ENCODE measurements around the gene PPP1R14C.

PPP1R14C gene

DNA sequence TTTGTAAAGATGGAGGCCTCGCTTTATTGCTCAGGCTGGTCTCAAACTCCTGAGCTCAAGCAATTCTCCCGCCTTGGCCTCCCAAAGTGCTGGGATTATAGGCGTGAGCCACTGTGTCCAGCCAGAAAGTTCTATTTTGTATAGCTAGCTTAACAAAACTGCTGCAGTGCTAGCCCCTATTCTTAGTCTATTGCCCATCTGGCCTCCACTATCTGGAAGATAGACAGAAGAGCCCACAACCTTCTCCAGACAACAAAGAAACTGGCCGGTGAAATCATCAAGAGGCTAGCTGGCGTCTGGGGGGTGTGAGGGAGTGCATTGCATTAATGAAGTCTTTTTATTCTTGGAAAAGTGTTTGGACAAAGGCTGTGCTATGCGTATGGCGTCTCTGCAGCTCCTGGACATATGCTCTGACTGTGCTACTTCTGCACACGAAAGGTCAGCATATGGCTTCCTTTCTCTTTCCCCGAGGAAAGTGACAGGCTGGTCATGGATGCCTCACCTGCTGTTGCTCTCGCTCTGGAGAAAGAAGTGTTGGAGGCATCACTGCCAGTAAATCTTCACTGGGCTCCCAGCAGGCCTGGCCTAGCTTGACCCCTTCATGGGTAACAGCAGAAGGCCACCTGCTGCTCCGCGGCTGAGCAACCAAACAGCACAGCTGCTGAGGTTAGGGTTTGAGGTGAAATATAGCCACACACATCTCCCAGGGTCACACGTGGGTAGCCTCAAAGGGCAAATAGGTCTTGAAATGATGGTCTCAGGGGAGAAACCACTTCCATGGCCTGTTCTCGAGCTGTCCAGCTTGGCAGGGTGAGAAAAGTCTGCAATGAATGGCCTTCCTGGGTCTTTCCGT is 130.8 kb downstream of the PPP1R14C start:
- DNase-seq = no peak

DNA sequence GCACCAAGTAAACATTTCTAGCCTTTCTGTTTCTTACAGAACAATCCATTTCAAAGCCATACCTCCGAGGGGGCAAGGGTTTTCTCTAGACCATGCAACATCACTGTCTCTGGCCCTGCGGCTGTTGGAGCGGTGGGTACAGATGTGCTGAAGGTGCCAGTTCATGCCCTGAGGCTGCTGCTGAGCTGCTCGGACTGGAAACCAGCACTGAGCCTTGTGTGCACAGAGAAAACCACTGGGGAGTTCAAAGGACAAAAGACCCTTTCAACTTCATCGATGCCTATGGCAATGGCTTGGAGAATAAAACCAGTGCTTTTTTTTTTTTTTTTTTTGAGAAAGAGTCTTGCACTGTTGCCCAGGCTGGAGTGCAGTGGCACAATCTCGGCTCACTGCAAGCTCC is 132.6 kb downstream of the PPP1R14C start:
- no peak for DNase-seq

- DNase-seq = no peak
These were observed 133.5 kb downstream of the PPP1R14C start for GRCh38 chr6:150276168-150276936.

DNA sequence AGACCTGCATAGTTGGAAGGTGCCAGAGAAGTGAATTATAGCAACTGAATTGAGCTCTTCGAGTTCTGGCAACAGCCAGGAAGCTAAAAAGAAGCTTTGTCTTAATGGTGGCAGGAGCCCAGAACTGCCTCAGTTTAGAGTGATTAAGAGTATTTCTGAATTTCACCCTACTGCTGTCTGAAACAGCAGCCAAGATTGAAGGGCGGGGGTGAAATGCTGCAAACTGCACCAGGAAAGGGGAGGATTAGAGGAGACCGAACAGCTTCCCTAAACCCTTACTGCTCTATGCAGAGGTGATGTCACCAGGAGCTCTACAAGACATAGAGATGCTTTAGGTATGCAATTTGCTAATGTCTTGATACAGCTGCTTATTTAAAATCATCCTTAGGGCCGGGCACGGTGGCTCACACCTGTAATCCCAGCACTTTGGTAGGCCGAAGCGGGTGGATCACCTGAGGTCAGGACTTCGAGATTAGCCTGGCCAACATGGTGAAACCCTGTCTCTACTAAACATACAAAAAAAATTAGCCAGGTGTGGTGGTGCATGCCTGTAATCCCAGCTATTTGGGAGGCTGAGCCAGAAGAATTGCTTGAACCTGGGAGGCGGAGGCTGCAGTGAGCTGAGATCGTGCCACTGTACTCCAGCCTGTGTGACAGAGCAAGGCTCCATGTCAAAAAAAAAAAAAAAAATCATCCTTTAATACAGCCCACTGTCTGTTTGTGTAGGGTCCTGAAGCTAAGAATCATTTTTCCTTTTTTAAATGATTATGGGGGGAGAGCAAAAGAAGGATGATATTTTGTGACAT is 134.3 kb downstream of the PPP1R14C start:
- DNase-seq = no peak

GRCh38 chr6:150279533-150279932 is 136.7 kb downstream of the PPP1R14C start:
- DNase-seq = no peak

- no peak for DNase-seq
These were observed 137.9 kb downstream of the PPP1R14C start for GRCh38 chr6:150280703-150281102.

GRCh38 chr6:150281767-150282166 is 138.9 kb downstream of the PPP1R14C start:
- DNase-seq = no peak

- no peak for DNase-seq
These were observed 140.0 kb downstream of the PPP1R14C start for GRCh38 chr6:150282806-150283205.

GRCh38 chr6:150286460-150286859 is 143.6 kb downstream of the PPP1R14C start:
- DNase-seq = no peak

GRCh38 chr6:150286912-150287311 is 144.1 kb downstream of the PPP1R14C start:
- no peak for DNase-seq

DNA sequence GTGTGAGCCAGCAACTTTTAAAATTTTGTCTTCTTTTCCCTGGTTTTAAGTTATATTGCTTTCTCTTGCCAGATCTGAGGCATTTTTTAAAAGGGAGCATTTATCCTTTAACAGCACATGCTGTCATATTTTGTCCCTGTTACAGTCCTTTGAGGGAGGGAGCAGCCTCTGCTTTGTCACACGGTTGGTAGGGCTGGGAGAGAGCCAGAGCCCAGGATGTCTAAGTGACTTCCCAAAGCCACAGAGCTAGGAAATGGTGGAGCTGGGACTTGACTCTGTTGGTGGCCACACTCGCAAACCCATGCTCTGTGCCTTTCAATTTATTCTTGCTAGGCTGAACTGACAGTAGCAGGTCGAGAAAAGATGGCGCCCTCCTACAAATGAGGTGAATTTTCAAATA is 145.6 kb downstream of the PPP1R14C start:
- DNase-seq = no peak

DNA sequence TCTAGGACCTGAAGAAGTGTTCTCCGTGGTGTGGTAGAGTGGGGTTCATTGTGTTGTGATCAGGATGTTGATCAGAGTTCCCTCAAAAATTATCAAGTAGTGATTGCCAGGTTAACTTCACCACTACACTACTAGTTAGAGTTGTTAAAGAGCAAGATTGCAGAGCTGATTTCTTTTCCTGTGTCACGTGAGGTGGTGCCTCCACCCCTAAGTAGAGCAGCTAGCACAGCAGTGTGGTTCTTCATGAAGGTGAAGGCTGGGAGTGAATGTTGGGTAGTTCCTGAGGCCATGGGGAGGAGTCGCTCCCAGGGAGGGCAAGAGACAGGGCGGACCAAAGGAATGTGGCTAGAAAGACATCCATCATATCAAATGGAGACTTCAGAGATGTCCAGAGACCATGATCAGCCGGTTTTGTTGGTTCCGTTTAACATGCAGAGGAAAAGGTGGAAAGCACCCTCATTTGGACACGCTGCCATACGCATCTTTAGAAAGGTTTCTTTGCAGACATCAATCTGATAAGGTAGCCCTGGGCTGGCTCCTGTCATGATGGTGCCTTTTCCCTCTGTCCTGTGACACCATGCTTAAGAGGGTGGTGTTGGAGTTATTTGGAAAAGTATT is 146.7 kb downstream of the PPP1R14C start:
- no peak for DNase-seq

GRCh38 chr6:150290429-150290828 is 147.6 kb downstream of the PPP1R14C start:
- no peak for DNase-seq

- no peak for DNase-seq
These were observed 149.3 kb downstream of the PPP1R14C start for GRCh38 chr6:150291968-150292710.

DNA sequence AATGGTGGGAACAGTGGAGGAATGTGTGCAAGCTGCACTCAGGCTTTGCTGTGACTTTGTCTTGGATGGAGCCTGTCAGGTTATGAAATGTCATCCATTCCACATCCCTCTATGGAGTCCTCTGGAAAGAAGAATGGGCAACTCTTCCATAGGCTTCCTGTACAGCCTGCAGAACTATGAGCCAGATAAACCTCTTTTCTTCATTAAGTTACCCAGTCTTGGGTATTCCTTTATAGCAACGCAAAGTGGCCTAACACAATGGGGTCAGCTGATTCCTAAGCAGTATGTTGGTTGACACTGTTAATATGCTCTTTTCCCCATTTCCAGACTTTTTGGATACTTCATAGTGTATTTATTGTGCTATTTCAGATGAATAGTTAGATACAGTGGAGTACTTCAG is 150.2 kb downstream of the PPP1R14C start:
- no peak for DNase-seq

- no peak for DNase-seq
These were observed 150.8 kb downstream of the PPP1R14C start for GRCh38 chr6:150293423-150294173.

GRCh38 chr6:150296890-150297289 is 154.0 kb downstream of the PPP1R14C start:
- DNase-seq = no peak

DNA sequence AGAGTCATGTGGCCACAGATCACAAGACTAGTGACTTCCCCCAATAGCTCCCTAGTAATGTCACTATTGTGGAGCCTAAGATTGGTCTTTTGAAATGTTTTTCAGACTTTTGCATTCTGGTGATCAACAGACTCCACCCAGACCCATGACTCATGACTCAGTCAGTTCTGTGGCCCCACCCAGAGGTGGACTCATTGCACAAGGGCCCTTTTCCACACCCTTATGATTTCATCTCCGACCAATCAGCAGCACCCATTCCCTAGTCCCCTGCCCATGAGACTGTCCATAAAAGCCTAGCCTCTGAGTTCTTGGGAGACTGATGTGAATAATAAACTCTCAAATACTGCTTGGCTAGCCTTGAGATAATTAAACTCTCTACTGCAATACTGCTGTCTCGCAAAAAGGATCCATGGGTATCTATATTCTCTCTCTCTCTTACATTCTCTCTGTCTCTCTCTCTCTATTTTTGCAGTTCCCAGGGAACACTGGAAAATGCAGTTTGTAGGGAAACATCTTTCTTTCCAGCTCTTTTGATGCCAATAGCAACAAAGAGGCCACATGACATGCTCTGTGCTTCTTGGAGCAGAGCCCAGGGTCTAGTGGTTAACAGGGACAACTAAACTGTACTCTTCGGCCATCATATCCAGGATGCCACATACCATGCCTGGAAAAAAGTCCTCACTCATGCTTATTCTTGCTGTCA is 154.6 kb downstream of the PPP1R14C start:
- no peak for DNase-seq

- DNase-seq = no peak
These were observed 155.2 kb downstream of the PPP1R14C start for GRCh38 chr6:150298030-150298380.

DNA sequence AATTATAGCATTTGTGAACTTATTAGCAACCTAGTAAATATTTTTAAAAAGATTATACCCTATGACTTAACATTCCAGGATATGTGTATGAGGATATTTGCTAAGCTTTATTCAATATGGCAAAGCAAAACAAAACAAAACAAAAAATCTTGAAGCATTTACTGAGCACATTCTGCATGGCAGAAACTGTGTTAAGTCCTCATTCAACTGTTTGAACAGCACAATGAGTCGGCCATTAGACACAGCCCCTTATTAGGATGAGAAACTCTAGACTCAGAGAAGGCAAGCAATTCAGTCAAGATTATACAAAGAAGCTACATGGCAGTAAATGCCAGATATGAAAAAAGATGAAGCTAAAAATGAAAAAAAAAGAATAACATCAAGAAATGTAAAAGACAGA is 155.8 kb downstream of the PPP1R14C start:
- DNase-seq = no peak

Data from stimulated activated CD4-positive, alpha-beta T cell treated with anti-CD3 and anti-CD28 coated beads, Interleukin-15, amount 100 ng/mL, for 24 hours (primary cell).